Activated naive CD4-positive, alpha-beta T cell treated with anti-CD3 and anti-CD28 coated beads for 36 hours (primary cell): ENCODE data around the gene UNC13A. TPM values are rescaled to one million over a fixed set of nuclear protein-coding genes. Genes with fewer than 3 reads are reported as not detected.
A peak's percentile ranks its signal among the peaks of the same experiment; 100 is the strongest.

Experiments
- CTCF ChIA-PET: fragments of 350-600 bp; sonication (Branson Sonifier 250); formaldehyde crosslinking; loops from one replicate; lab custom pipeline; 2021; ENCODE audit warnings: antibody characterized with exemption; lab: Charles Lee
- DNase-seq: peaks from one replicate; pipeline ENCODE4 v3.0.0-alpha.2; 2020
- H3K27ac Mint-ChIP-seq: one replicate; pipeline ENCODE4 v1.8.0; 2021; ENCODE audit warnings: mild to moderate bottlenecking, mixed read lengths
- H3K27me3 Mint-ChIP-seq: one replicate; pipeline ENCODE4 v1.8.0; 2021; ENCODE audit warnings: low read depth, mixed read lengths
- H3K36me3 Mint-ChIP-seq: one replicate; pipeline ENCODE4 v1.8.0; 2021; ENCODE audit warnings: low read depth, mixed read lengths
- H3K4me1 Mint-ChIP-seq: one replicate; pipeline ENCODE4 v1.8.0; 2021; ENCODE audit warnings: low read depth, mixed read lengths
- H3K4me3 Mint-ChIP-seq: one replicate; pipeline ENCODE4 v1.8.0; 2021; ENCODE audit warnings: mild to moderate bottlenecking, moderate library complexity, mixed read lengths
- H3K9me3 Mint-ChIP-seq: one replicate; pipeline ENCODE4 v1.8.0; 2021; ENCODE audit warnings: mixed read lengths
- intact Hi-C: fragments of 100-400 bp; cut with micrococcal nuclease; formaldehyde crosslinking; loops from one replicate; pipeline ENCODE4 v1.15.1; 2023
- total RNA-seq, 2 experiments: library from RNA; stranded (reverse); gene quantifications; one replicate each; pipeline ENCODE4 v1.2.3, GENCODE V29; 2021

The UNC13A gene
- total RNA-seq, 2 experiments from 2014 or later, result 0.12 TPM; not detected in 1

- Mint-ChIP-seq H3K4me3 (no peak overlapping the region), H3K36me3 (peaks cover 27% of the 10 kb centered on the region)
- CTCF ChIA-PET, result interaction anchor here (1.0 kb wide), 1 partner anchor 8 kb away, joined by 6 read pairs; no protein-coding TSS in a partner anchor
Observed at GRCh38 chr19:17565611-17566010, 122.5 kb downstream of the UNC13A start.

GRCh38 chr19:17564781-17565180 lies 123.4 kb downstream of the UNC13A start:
- H3K4me3 Mint-ChIP-seq, result no peak overlapping the region
- H3K4me1 Mint-ChIP-seq, result no peaks in the 10 kb centered on the region
- H3K9me3 Mint-ChIP-seq, result no peaks in the 10 kb centered on the region
- H3K36me3 Mint-ChIP-seq, result peaks cover 33% of the 10 kb centered on the region
- CTCF ChIA-PET, result no interaction called here
- intact Hi-C loops, result no loop called here
- no peak for DNase-seq
- peak overlapping the region; percentile 31 for H3K27ac Mint-ChIP-seq
- H3K27me3 Mint-ChIP-seq, result no peaks in the 10 kb centered on the region

More at GRCh38 chr19:17565611-17566010, 122.5 kb downstream of the UNC13A start:
- intact Hi-C loops, result no loop called here
- no peak overlapping the region for H3K27ac Mint-ChIP-seq
- no peaks in the 10 kb centered on the region for H3K27me3 Mint-ChIP-seq
- H3K9me3 Mint-ChIP-seq, result no peaks in the 10 kb centered on the region
- no peaks in the 10 kb centered on the region for H3K4me1 Mint-ChIP-seq
- no peak for DNase-seq

- no peak for DNase-seq
- peaks cover 26% of the 10 kb centered on the region for H3K36me3 Mint-ChIP-seq
- CTCF ChIA-PET, result interaction anchor here (1.1 to 2.1 kb wide), 2 partner anchors 11 to 67 kb away, joined by 3 to 9 read pairs; no protein-coding TSS in a partner anchor
- H3K9me3 Mint-ChIP-seq, result no peaks in the 10 kb centered on the region
- H3K27me3 Mint-ChIP-seq, result no peaks in the 10 kb centered on the region
- intact Hi-C loops, result no loop called here
- H3K4me1 Mint-ChIP-seq, result peaks cover 1% of the 10 kb centered on the region
- no peak overlapping the region for H3K4me3 Mint-ChIP-seq
- no peak overlapping the region for H3K27ac Mint-ChIP-seq
Observed at GRCh38 chr19:17562561-17562960, 125.6 kb downstream of the UNC13A start.

- CTCF ChIA-PET, result interaction anchor here (1.1 kb wide), 1 partner anchor 66 kb away, joined by 3 read pairs; no protein-coding TSS in a partner anchor
- no peaks in the 10 kb centered on the region for H3K27me3 Mint-ChIP-seq
- no peak overlapping the region for H3K4me3 Mint-ChIP-seq
- intact Hi-C loops, result no loop called here
- H3K36me3 Mint-ChIP-seq, result peaks cover 28% of the 10 kb centered on the region
- H3K4me1 Mint-ChIP-seq, result peaks cover 6% of the 10 kb centered on the region
- no peaks in the 10 kb centered on the region for H3K9me3 Mint-ChIP-seq
- no peak for DNase-seq
- H3K27ac Mint-ChIP-seq, result no peak overlapping the region
Observed at GRCh38 chr19:17562097-17562496, 126.1 kb downstream of the UNC13A start.

DNA sequence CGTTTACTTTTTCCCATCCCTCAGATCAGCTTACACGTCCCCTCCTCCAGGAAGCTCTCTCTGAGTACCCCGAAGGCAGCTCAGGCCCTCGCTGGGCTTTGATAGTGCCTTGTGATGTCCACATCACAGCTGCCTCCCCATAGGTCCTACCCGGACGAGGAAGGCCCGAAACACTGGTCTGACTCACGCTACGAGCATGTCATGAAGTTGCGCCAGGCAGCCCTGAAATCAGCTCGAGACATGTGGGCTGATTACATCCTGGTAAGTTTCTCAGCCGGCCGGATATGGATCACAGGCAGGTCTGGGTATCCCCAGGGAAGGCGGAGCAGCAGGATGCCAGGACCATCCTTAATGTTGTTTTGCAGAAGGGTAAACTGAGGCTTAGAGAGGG lies 128.0 kb downstream of the UNC13A start:
- peaks cover 26% of the 10 kb centered on the region for H3K36me3 Mint-ChIP-seq
- H3K4me3 Mint-ChIP-seq, result no peak overlapping the region
- CTCF ChIA-PET, result interaction anchor here (1.1 kb wide), 1 partner anchor 64 kb away, joined by 3 read pairs; no protein-coding TSS in a partner anchor
- no peak overlapping the region for H3K27ac Mint-ChIP-seq
- DNase-seq, result no peak
- H3K27me3 Mint-ChIP-seq, result no peaks in the 10 kb centered on the region
- H3K4me1 Mint-ChIP-seq, result peaks cover 13% of the 10 kb centered on the region
- intact Hi-C loops, result no loop called here
- no peaks in the 10 kb centered on the region for H3K9me3 Mint-ChIP-seq

DNA sequence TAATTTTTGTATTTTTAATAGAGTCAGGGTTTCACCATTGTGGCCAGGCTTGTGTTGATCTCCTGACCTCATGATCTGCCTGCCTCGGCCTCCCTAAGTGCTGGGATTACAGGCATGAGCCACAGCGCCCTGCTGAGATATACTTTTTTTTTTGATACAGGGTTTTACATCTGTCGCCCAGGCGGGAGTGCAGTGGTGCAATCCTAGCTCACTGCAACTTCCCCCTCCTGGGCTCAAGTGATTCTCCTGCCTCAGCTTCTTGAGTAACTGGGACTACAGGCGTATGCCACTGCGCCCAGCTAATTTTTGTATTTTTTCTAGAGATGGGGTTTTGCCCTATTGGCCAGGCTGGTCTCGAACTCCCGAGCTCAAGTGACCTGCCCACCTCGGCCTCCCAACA lies 130.7 kb downstream of the UNC13A start:
- no peak for DNase-seq
- H3K4me1 Mint-ChIP-seq, result peaks cover 16% of the 10 kb centered on the region
- peaks cover 21% of the 10 kb centered on the region for H3K36me3 Mint-ChIP-seq
- peak overlapping the region; percentile 74 for H3K4me3 Mint-ChIP-seq
- H3K27me3 Mint-ChIP-seq, result no peaks in the 10 kb centered on the region
- no peak overlapping the region for H3K27ac Mint-ChIP-seq
- CTCF ChIA-PET, result interaction anchor here (0.5 to 2.2 kb wide), 3 partner anchors 17 to 400 kb away, joined by 4 to 18 read pairs (median 8); no protein-coding TSS in a partner anchor
- no peaks in the 10 kb centered on the region for H3K9me3 Mint-ChIP-seq
- intact Hi-C loops, result loop anchor here (5.0 kb wide), 2 partner anchors 60 to 300 kb away; partner anchors contain the start of gene RPL18A

GRCh38 chr19:17556995-17557394 lies 131.2 kb downstream of the UNC13A start:
- Mint-ChIP-seq H3K27me3 (no peaks in the 10 kb centered on the region), H3K36me3 (peaks cover 19% of the 10 kb centered on the region), H3K9me3 (no peaks in the 10 kb centered on the region), H3K4me3 (peak overlapping the region; percentile 74), H3K27ac (no peak overlapping the region), H3K4me1 (peaks cover 16% of the 10 kb centered on the region)
- CTCF ChIA-PET, result interaction anchor here (1.7 to 2.2 kb wide), 2 partner anchors 17 to 61 kb away, joined by 8 to 18 read pairs; no protein-coding TSS in a partner anchor
- DNase-seq, result no peak
- intact Hi-C loops, result loop anchor here (5.0 kb wide), 2 partner anchors 60 to 300 kb away; partner anchors contain the start of gene RPL18A

- H3K27me3 Mint-ChIP-seq, result no peaks in the 10 kb centered on the region
- CTCF ChIA-PET, result interaction anchor here (1.7 to 2.2 kb wide), 2 partner anchors 18 to 60 kb away, joined by 8 to 18 read pairs; no protein-coding TSS in a partner anchor
- intact Hi-C loops, result loop anchor here (1.0 to 5.0 kb wide), 8 partner anchors 17 to 330 kb away; partner anchors contain the start of genes OCEL1, PGLS, RPL18A and SLC27A1
- no peak overlapping the region for H3K27ac Mint-ChIP-seq
- H3K36me3 Mint-ChIP-seq, result peaks cover 17% of the 10 kb centered on the region
- peaks cover 16% of the 10 kb centered on the region for H3K4me1 Mint-ChIP-seq
- H3K9me3 Mint-ChIP-seq, result no peaks in the 10 kb centered on the region
- peak; percentile 38 for DNase-seq
- H3K4me3 Mint-ChIP-seq, result peak overlapping the region; percentile 74
Observed at GRCh38 chr19:17555929-17556813, 132.0 kb downstream of the UNC13A start.

GRCh38 chr19:17555480-17555928 lies 132.7 kb downstream of the UNC13A start, which contains the start of gene COLGALT1:
TSS of gene COLGALT1 (plus strand) at chr19:17555649. CDS start at chr19:17555714, 65 bp downstream.
- peaks cover 17% of the 10 kb centered on the region for H3K36me3 Mint-ChIP-seq
- no peaks in the 10 kb centered on the region for H3K27me3 Mint-ChIP-seq
- peaks cover 16% of the 10 kb centered on the region for H3K4me1 Mint-ChIP-seq
- DNase-seq, result peak; percentile 99
- H3K27ac Mint-ChIP-seq, result no peak within 1 kb of the TSS
- CTCF ChIA-PET, result interaction anchor here (1.1 kb wide), 1 partner anchor 49 kb away, joined by 3 read pairs; no protein-coding TSS in a partner anchor
- peak within 1 kb of the TSS; percentile 74 for H3K4me3 Mint-ChIP-seq
- H3K9me3 Mint-ChIP-seq, result no peaks in the 10 kb centered on the region
- intact Hi-C loops, result loop anchor here (1.0 to 5.0 kb wide), 8 partner anchors 16 to 329 kb away; partner anchors contain the start of genes OCEL1, PGLS, RPL18A and SLC27A1

- Mint-ChIP-seq H3K36me3 (peaks cover 13% of the 10 kb centered on the region), H3K4me1 (peaks cover 16% of the 10 kb centered on the region), H3K27me3 (no peaks in the 10 kb centered on the region), H3K9me3 (no peaks in the 10 kb centered on the region), H3K4me3 (peak overlapping the region; percentile 74), H3K27ac (no peak overlapping the region)
- intact Hi-C loops, result loop anchor here (1.0 to 5.0 kb wide), 8 partner anchors 16 to 329 kb away; partner anchors contain the start of genes OCEL1, PGLS, RPL18A and SLC27A1
- CTCF ChIA-PET, result interaction anchor here (1.1 kb wide), 1 partner anchor 50 kb away, joined by 3 read pairs; no protein-coding TSS in a partner anchor
- DNase-seq, result no peak
Observed at GRCh38 chr19:17554968-17555479, 133.1 kb downstream of the UNC13A start.

DNA sequence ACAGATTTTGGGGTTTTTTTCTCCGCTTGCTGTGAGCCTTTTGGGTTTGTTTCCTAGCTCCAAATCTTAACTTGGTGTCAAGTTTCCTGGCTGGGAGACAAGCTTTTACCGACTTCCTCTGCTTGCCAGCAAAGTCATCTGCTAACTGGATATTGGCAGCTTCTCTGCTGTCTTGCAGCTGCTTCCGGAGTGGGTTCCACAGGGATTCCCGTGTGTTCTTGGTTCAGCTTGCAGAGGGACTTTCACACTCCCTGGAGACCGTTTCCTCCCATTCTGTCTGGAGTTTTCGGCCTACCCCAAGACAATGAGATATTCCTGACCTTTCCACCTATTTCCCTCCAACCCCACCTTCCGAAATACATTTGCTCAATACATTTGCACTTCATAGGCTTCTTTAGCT lies 134.9 kb downstream of the UNC13A start:
- Mint-ChIP-seq H3K9me3 (no peaks in the 10 kb centered on the region), H3K36me3 (peaks cover 2% of the 10 kb centered on the region), H3K27ac (no peak overlapping the region), H3K27me3 (no peaks in the 10 kb centered on the region), H3K4me3 (no peak overlapping the region), H3K4me1 (peaks cover 16% of the 10 kb centered on the region)
- intact Hi-C loops, result no loop called here
- DNase-seq, result no peak
- CTCF ChIA-PET, result interaction anchor here (0.8 to 1.3 kb wide), 3 partner anchors 14 to 57 kb away, joined by 3 to 5 read pairs (median 5); no protein-coding TSS in a partner anchor
